GM12892 (cell line): ENCODE measurements around the gene LRRC36.

Experiments used
- POLR2A ChIP-seq: IDR thresholded peaks from 2 replicates; pipeline ENCODE4 v1.6.1; 2011; ENCODE audit warnings: low read depth, low read length, control low read depth
- POLR2AphosphoS5 ChIP-seq: IDR thresholded peaks from 2 replicates; pipeline ENCODE4 v1.6.1; 2011; ENCODE audit warnings: low read depth, low read length, control low read depth
- TAF1 ChIP-seq: IDR thresholded peaks from 2 replicates; pipeline ENCODE4 v1.6.1; 2011; ENCODE audit warnings: low read depth, mild to moderate bottlenecking, control low read depth, low read length, borderline replicate concordance

DNA sequence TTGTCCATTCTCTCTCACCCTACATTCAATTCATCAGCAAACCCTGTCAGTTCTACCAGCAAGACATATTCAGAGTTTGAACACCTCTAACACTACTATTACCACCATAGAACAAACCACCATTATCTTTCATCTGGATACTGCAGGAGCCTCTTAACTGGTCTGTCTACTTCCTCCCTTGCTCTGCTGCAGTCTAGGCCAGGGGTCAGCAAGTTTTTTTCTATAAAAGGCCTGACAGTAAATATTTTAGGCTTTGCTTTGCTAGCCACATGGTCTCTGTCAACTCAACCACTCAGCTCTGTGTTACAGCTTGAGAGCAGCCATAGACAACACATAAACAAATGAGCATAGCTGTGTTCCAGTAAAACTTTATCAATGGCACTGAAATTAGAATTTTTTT is 13.9 kb upstream of the LRRC36 start:
- TF ChIP-seq POLR2AphosphoS5 (no peak), TAF1 (no peak), POLR2A (no peak)
